Loucy (cell line): ENCODE data around the gene CD74.

Experiments
- CTCF ChIP-seq: fragments of 200-600 bp; sonication (generic); conservative IDR thresholded peaks from 2 replicates; pipeline ENCODE4 v1.5.1; 2014; ENCODE audit warnings: mild to moderate bottlenecking, antibody characterized with exemption, low read length
- EZH2phosphoT487 ChIP-seq: fragments of 200-600 bp; IDR thresholded peaks from 2 replicates; pipeline ENCODE4 v1.6.1; 2018; ENCODE audit warnings: antibody characterized with exemption, mild to moderate bottlenecking, moderate library complexity, borderline replicate concordance

GRCh38 chr5:150353032-150353675, 59.6 kb downstream of the CD74 start:
- TF ChIP-seq CTCF (no peak), EZH2phosphoT487 (no peak)
